Stimulated activated CD4-positive, alpha-beta T cell treated with anti-CD3 and anti-CD28 coated beads, Interleukin-12 subunit alpha, Interleukin-12 subunit beta, amount 100 ng/mL, for 24 hours (primary cell): ENCODE data around the gene ELK3.

Experiments used
- DNase-seq, 2 experiments: peaks; one replicate each; pipeline ENCODE4 v3.0.0-alpha.2; 2020; ENCODE audit warnings: low read depth in 2 of 2

ELK3 gene

GRCh38 chr12:96212456-96213375, 18.5 kb downstream of the ELK3 start:
- DNase-seq = no peak

- no peak for DNase-seq
Measured at GRCh38 chr12:96213869-96214268, 19.7 kb downstream of the ELK3 start.

- no peak for DNase-seq
Measured at GRCh38 chr12:96215919-96216273, 21.7 kb downstream of the ELK3 start.

- no peak for DNase-seq
Measured at GRCh38 chr12:96218989-96219678, 25.0 kb downstream of the ELK3 start.

- DNase-seq = no peak
Measured at GRCh38 chr12:96219700-96220206, 25.6 kb downstream of the ELK3 start.

- no peak for DNase-seq
Measured at GRCh38 chr12:96220902-96221301, 26.7 kb downstream of the ELK3 start.

GRCh38 chr12:96221391-96221790, 27.2 kb downstream of the ELK3 start:
- DNase-seq = no peak

GRCh38 chr12:96223411-96224218, 29.4 kb downstream of the ELK3 start:
- DNase-seq = no peak

- no peak for DNase-seq
Measured at GRCh38 chr12:96224219-96224615, 30.0 kb downstream of the ELK3 start.

- no peak for DNase-seq
Measured at GRCh38 chr12:96225044-96225855, 31.1 kb downstream of the ELK3 start.

- DNase-seq = no peak
Measured at GRCh38 chr12:96225994-96226399, 31.8 kb downstream of the ELK3 start.

GRCh38 chr12:96226401-96226800, 32.2 kb downstream of the ELK3 start:
- DNase-seq = no peak

GRCh38 chr12:96226801-96227348, 32.7 kb downstream of the ELK3 start:
- no peak for DNase-seq

GRCh38 chr12:96227365-96228106, 33.4 kb downstream of the ELK3 start:
- DNase-seq = no peak

- no peak for DNase-seq
Measured at GRCh38 chr12:96228566-96229248, 34.5 kb downstream of the ELK3 start.

GRCh38 chr12:96230646-96231045, 36.5 kb downstream of the ELK3 start:
- DNase-seq = no peak

GRCh38 chr12:96233168-96233567, 39.0 kb downstream of the ELK3 start:
- DNase-seq = no peak

- DNase-seq = no peak
Measured at GRCh38 chr12:96233939-96234461, 39.8 kb downstream of the ELK3 start.
